GM21717 (cell line): ENCODE data around the gene SRBD1.

Experiments used
- ATAC-seq: cut with Tn5 transposase; IDR thresholded peaks from one replicate; pipeline ENCODE4 v1.9.1; 2021; ENCODE audit warnings: mild to moderate bottlenecking, moderate library complexity; ENCODE audit not compliant: unreplicated experiment

Gene SRBD1

DNA sequence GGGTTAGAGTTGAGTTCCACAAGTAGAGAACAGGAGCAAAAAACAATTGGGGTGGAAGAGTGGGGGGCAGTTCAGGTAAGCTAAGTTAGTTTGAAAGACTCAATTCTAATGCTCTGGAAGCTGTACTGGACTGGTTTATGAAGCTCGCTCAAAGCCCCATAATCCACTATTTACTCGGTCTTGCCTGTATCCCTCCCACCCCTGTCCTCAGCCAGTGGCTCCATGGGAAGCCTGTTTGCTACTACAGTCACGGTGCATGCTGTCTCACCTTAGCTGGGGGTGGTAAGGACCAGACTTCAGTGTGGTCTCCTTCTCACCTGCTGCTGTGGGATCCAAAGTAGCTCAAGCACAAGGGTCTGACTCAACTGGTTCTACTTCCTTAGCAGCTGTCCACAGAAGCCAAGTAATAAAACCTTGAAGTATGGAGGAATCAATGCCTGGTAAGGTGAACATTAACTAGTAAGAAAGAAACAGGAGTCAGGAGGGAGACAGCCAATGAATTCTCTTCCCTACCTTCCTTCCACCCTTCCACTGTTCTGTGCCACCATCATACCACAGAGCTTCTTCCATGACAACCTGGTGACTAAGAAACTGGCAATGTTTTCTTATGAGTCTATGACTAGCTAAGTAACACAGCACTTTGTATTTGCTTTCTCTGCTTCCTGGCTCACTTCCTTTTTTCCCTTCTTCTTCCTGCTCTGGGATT is 230.8 kb downstream of the SRBD1 start:
- ATAC-seq = no peak

DNA sequence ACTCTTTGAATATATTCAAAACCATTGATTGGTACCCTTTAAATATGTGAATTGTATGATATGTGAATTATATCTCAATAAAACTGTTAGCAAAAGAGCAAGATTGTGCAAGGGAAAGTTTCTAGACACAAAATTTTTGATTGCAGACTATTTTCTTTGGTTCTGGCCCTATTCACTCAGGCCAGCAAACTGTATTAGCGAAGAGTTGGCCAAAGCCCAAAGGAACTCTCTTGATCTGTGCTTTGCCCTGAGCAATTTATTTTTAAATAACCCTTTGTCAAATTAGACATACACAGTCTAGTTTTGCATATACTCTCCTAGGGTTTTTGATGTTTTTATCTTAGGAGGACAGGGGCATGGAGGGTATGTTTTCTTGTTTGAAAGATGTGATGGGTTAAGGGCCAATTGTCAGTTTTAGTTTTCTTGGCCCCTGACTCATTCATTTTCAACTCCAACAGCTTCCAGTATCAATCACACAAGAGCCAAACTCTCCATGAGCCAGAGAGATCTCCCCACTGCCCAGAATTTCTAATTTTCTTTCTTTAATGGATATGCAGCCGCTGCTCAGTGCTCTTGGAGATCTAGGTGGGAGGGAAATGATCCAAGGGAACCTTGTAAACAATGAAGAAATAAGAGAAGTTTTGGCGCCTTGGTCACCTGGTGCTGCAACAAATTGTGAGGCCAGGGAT is 231.5 kb downstream of the SRBD1 start:
- no peak for ATAC-seq

DNA sequence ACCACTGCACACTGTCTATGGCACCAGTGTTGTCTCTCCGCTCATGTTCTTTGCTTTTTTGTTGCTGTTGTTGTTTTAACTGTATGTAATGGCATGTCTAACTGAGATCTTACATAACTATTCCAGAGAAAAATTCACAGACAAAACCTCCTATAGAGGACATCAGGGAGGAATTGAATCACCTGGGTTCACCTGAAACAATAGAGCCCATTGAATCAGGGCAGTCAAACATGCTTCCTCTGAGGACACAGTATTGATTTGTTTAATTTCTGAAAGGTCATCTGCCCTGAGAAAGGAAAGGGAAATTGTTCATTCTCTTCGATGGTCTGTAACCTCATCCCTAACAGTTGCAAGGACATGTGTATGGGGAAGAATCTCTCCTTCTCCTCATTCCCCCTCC is 237.5 kb downstream of the SRBD1 start:
- ATAC-seq = no peak

DNA sequence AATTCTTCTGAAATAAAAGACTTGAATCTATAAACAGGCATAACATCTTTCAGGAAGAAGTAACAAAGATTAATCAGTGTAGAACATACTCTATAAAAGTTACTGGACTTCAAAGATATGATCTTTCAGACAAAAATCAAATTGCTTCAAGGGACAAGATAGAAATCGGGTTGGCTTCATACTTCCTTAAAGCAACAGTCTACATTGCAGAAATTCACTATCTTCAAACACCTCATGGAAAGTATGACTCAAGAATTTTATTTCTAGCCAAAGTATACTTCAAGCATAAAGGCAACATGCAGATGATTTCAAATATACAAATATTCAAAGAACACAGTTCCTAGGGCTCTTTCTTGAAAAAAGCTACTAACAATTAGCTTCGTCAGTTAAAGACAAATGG is 240.7 kb downstream of the SRBD1 start:
- ATAC-seq = no peak

DNA sequence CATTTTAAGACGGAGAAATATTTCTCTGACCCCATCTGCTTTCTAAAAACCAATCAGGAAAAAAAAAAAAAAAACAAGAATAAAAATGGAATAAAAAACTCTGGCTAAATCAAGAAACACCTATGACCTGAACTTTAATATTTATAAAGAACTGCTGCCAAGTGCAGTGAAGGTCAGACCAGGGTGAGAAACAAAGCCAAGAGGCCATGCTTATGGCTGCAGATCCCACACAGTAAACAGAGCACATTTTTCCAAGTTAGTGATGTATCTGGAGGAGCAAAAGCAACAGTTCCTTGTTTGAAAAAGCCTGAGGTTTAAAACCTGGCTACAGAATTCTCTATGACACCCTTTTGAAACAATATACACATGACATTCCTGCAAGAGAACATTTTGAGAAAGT is 242.3 kb downstream of the SRBD1 start:
- ATAC-seq = no peak

DNA sequence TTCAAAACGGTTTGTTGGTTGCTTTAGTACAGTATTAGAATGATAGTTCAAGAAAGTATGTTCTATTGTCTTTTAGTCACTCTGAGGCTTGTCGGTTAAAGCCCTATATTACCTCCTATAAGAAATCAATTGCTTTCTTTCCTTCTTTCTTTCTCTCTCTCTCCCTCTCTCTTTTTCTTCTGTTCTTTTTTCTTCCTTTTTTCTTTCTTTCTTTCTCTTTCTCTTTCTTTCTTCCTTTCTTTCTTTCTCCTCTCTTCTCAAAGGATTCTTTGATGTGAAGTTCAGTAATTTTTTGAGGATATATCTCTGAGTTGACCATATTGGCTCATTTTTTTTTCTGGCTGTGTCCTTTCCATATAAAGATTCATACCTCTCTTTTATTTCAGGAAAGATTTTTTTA is 249.4 kb downstream of the SRBD1 start:
- ATAC-seq = no peak

DNA sequence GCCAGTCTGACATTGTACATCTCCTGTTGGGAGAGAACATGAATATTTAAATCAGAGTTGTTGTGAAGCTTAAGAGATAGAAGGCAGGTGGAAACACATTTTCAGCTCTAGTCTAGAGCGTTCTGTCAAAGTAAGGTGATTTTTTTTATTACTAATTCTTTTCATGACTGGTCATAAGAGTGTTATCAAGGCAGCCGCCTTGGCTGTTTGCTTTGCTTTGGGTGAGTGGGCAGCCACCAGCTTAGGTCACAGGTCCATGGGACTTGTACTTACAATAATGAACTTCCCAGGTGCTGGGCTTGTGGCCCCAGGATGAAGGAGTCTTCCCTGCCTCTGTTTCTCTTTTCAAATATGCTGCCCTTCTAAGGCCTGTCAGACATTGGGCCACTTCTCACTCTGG is 256.3 kb downstream of the SRBD1 start:
- ATAC-seq = no peak

DNA sequence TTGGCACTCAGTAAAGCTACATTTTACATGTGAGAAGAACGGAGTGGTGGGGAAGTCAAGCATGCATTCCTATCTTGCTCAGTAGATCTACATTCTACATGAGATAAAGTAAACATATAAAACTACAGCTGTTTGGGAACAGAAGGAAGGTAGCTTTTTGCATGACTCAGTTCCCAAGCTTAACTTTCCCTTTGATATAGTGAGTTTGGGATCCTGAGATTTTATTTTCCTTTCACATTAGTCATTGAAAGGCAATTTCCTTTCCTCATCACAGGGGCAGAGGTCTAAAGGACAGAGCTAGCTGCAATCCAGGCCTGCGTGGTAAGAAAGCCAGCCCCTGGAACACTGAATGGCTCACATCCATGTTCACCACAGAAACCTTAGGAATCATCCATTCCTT is 257.2 kb downstream of the SRBD1 start:
- no peak for ATAC-seq

DNA sequence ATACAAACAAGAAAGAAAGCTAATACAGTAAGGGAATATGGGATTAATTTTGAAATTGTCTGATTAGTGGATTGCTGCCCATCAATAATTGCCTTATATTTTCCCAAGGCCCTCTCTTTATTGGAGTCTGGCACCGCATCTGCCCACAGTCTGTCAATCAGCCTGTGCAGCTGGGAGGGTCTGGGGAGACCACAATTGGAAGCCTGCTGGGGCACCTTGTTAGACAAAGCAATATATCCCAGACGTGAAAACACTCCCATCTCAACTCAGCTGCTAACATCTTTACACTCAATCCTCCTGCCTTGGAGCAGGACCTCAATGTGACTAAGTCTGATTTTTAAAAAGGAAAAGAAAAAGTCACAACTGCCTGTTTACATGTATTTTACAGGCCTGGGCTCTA is 258.6 kb downstream of the SRBD1 start:
- ATAC-seq = no peak

DNA sequence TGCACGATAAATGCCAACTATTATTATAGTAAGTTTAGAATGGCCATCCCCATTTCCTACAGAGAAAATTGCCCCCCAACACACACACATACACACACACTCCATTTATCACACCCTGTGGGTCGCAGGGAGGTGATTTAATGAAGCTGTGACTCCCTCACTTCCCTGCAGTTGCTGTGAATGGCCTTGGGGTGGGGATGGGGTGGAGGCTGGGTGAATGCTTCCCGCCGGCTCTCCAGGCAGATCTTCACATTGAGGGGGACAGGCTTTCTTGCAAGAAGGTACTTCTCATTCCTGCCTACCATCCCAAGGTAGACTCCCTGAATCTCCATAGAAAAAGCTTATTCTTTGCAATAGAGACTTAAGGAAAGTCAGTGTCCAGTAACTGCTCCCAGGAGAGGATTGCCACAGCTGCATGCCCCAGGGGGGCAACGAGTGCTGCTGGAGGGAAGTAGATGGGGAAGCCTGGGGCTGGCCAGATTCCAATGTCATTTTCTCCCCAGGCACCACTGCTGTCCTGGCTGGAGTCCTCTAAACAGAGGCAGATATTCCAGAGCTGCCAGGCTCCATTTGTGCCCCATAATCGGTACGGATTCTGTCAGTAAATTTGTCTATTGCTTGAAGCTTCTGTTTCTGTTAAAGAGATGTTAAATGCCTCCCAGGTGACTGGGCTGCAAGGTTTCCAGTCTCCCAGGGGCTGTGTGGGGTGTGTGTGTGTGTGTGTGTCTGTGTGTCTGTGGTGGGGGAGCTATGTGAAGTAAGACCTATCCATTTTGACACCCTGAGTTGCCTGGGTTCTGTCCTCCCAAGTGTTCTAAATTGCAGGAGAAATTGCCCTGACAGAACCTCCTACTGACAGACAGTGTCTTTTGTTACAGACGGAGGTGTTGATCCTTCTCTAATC is 265.5 kb downstream of the SRBD1 start:
- ATAC-seq = no peak

DNA sequence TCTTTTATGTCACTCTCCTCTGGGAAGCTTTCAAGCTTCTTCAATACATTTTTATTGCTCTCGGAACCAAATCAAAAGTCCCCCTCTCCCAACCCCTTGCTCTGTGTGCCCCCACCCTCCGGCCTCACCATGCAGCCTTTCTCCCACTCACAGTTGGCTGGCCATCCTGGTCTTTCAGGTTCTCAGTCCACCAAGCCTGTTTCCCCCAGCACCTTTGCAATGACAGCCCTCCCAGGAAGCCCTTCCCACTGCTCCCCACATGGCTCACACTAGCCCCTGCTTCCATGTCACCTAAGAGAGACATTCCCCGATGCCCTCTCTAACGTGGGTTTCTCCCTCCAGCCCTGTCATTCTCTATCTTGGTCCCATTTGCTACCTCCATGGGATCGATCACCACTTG is 266.6 kb downstream of the SRBD1 start:
- ATAC-seq = no peak

DNA sequence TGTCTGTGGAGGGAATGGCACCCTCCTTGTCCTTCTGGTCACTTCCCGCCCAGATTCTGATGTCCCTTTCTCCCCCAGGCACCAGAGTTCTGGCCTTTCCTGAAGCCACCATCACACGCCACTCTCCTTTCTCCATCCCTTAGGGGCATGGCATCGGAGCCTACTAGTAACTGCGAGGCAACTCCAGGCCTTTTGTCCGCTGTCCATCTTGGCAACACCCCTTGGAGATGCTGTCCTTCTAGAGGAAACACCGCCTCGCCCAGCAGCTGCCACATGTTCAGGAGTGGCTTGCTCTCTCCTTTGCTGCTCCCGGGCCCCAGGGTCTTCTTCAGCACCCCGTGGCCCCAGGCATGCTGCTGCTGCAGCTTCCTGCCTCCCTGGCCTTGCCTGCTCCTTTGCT is 267.0 kb downstream of the SRBD1 start:
- no peak for ATAC-seq

DNA sequence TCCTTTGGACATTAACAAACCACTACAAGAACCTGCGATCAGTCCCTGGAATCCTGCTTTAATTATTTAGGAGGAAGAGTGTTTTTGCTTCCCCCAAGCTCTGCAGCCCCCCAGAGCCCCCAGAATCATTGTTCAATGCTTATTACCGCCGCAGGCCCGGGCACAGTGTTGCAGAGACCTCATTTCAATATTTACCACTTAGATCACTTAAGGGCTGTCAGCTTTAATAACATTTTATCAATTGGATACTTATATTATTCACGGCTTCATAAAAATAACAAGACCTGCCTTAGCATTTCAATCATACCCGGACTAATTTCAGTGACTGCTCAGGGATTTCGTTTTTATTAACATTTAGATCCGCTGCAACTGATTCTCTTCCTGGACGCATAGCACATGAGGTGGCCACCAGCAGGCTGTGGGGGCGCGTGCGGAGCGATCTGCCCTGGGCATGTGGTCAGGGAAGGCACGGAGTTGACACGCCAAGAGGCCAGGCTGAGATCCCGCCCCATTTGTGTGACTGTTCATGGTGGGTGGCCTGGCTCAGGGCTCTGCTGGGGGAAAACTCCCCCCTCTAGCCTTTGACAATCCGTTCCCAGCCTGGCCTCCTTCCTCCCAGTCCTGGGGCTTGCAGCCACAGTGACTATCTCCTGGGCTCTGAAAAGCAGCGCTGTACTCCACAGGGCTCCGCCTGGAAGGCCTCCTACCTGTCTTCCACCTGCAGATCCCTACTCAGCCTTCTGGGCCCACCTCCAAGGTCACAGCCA is 267.6 kb downstream of the SRBD1 start:
- no peak for ATAC-seq

DNA sequence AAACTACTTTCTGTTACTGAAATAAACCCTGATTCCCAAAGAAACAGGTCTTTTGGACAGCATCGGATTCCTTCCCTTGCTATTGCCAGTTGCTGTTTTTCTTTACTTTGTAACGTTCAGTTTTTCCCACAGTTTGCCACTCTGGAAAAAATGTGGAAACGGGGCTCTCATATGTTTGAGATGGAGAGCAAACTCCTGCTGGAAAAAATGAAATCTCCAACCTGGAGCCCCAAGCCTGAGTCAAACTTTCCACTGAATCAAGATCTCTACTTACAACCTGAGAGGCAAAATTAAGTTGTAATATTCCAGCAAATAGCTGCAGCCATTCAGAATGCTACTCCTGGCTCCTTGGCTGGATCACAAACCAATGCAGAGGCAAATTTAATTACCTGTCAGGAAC is 270.7 kb downstream of the SRBD1 start:
- ATAC-seq = no peak

DNA sequence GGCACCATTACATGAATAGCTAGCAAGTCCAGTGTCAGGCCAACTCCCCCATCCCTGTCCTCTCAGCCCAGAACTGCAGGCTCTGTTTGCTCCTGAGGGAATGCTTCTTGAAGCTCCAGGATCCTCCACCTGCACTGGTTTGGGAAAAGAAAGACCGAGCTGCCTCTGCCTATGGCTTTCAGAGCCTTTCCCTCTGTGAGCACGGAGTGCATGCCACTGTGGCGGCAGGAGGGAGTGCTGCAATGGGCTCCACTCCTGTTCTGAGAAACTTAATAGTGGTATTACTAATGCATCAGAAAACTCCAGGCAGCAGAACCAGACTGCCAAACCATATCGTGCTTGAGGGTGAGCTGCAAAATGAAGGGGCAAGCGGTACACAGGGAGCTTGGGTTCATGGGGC is 271.8 kb downstream of the SRBD1 start:
- ATAC-seq = no peak
